GM18511 (cell line): ENCODE data around the gene SERPINA5.

Experiments used
- ATAC-seq: cut with Tn5 transposase; IDR thresholded peaks from one replicate; pipeline ENCODE4 v1.9.1; 2021; ENCODE audit warnings: mild to moderate bottlenecking, moderate library complexity; ENCODE audit not compliant: unreplicated experiment

Gene SERPINA5

DNA sequence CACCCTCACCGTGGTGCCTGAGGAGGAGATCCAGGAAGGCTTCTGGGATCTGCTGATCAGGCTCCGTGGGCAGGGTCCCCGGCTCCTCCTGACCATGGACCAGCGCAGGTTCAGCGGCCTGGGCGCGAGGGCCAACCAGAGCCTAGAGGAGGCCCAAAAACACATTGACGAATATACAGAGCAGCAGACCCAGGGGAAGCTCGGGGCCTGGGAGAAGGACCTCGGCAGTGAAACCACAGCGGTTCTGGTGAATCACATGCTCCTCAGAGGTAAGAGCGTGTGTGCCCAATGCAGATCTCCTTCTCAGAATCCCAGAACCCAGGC is 60.4 kb downstream of the SERPINA5 start:
- ATAC-seq: no peak
